ENCODE results near the gene SPAG9. TPM values are rescaled to one million over a fixed set of nuclear protein-coding genes. Genes with fewer than 3 reads are reported as not detected.

SPAG9 gene
- total RNA-seq, 6 donors from 2014 or later: 87.5 to 233 (median 152) TPM

DNA sequence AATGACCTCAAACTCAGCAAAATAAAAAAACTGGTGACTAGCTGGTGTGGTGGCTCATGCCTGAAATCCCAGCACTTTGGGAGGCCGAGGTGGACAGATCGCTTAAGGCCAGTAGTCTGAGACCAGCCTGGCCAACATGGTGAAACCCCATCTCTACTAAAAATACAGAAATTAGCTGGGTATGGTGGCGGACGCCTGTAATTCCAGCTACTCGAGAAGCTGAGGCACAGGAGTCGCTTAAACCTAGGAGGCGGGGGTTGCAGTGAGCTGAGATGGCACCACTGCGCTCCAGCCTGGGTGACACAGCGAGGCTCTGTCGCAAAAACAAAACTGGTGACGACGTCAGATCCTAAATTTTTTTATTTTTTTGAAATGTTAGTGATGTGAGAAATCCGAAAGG lies 172.0 kb downstream of the SPAG9 start:
- Histone ChIP-seq H3K27me3 (no peaks in the 10 kb centered on the region), H3K9me3 (no peaks in the 10 kb centered on the region), H3K4me1 (peaks cover 38 to 52% (median 48%) of the 10 kb centered on the region in 4 donors), H3K36me3 (no peaks in the 10 kb centered on the region), H3K27ac (peak overlapping the region in 3 of 4 donors; percentile 75 to 85 (median 79)), H3K4me3 (no peak overlapping the region)
- no peak for ATAC-seq (ENCODE audit: low FRiP score in 2 of 2)
- TF ChIP-seq POLR2A (IDR thresholded peaks at IDR 0.05) (no peak), EP300 (IDR thresholded peaks at IDR 0.05) (no peak), CTCF (IDR thresholded peaks at IDR 0.05) (no peak), POLR2AphosphoS5 (IDR thresholded peaks at IDR 0.05) (no peak)
- 91 to 96% methylated on average over 13 of the region's 13 CpGs for WGBS, 2 donors
- no peak for DNase-seq

DNA sequence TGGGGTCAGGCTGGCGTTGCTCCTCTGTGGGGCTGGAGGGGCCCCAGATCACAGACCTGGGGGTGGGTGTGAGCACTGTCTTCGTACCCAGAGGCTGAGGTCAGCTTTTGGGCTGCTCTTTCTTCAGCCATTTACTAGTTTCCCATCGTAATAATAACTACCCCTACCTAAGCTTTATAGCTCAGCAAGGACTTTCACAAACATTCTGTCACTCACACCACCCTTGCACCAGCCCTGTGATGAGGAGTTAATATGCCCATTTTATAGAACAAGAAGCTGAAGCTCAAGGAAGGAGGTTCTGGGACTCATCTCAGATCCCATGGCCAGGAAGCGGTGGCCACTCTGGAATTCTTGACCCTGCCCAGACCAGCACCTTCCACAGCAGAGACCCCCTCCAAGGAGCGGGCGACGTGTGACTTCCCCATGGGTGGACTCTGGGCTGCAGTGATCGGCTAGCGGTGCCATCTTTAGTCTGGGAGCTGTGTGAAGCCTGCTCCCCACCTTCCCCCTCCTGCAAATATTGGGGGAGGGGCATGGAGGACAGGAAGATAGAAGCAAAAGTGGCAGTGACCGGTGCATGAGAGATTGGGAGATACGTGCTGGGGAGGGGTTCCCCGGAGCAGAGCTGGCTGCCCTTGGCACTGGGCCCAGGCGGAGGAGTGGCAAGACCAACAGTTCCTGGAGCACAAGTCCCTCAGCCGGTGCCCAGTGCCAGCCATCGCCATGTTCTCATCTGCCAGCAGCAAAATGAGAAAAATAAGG lies 172.7 kb downstream of the SPAG9 start:
- DNase-seq: peak; percentile 79 to 90
- H3K27me3 ChIP-seq: no peaks in the 10 kb centered on the region
- peaks cover 38 to 57% (median 51%) of the 10 kb centered on the region in 4 donors for H3K4me1 ChIP-seq
- no peaks in the 10 kb centered on the region for H3K9me3 ChIP-seq
- H3K4me3 ChIP-seq: no peak overlapping the region
- no peaks in the 10 kb centered on the region for H3K36me3 ChIP-seq
- WGBS, 2 donors: 50 to 51% methylated on average over 10 to 15 of the region's 15 CpGs
- ATAC-seq (ENCODE audit: low FRiP score in 2 of 2): no peak
- H3K27ac ChIP-seq: peak overlapping the region in 3 of 4 donors; percentile 75 to 85 (median 79)
- no peak for TF ChIP-seq POLR2A (IDR thresholded peaks at IDR 0.05)
- TF ChIP-seq POLR2AphosphoS5 (IDR thresholded peaks at IDR 0.05): no peak
- TF ChIP-seq CTCF (IDR thresholded peaks at IDR 0.05): no peak
- TF ChIP-seq EP300 (IDR thresholded peaks at IDR 0.05): no peak

GRCh38 chr17:50946891-50947781 lies 173.5 kb downstream of the SPAG9 start:
- Histone ChIP-seq H3K27ac (peak overlapping the region in 3 of 4 donors; percentile 75 to 85 (median 79)), H3K4me1 (peaks cover 38 to 57% (median 51%) of the 10 kb centered on the region in 4 donors), H3K27me3 (no peaks in the 10 kb centered on the region), H3K36me3 (no peaks in the 10 kb centered on the region), H3K9me3 (no peaks in the 10 kb centered on the region), H3K4me3 (no peak overlapping the region)
- 94 to 96% methylated on average over 17 to 19 of the region's 19 CpGs for whole genome bisulfite sequencing, 2 donors
- DNase-seq (no peak), ATAC-seq (ENCODE audit: low FRiP score in 2 of 2) (no peak)
- TF ChIP-seq EP300 (IDR thresholded peaks at IDR 0.05) (no peak), POLR2AphosphoS5 (IDR thresholded peaks at IDR 0.05) (no peak), POLR2A (IDR thresholded peaks at IDR 0.05) (no peak), CTCF (IDR thresholded peaks at IDR 0.05) (no peak)

- H3K27me3 ChIP-seq: no peaks in the 10 kb centered on the region
- no peaks in the 10 kb centered on the region for H3K36me3 ChIP-seq
- H3K9me3 ChIP-seq: no peaks in the 10 kb centered on the region
- H3K4me3 ChIP-seq: no peak overlapping the region
- DNase-seq (no peak), ATAC-seq (ENCODE audit: low FRiP score in 2 of 2) (no peak)
- TF ChIP-seq CTCF (IDR thresholded peaks at IDR 0.05) (no peak), POLR2AphosphoS5 (IDR thresholded peaks at IDR 0.05) (no peak), POLR2A (IDR thresholded peaks at IDR 0.05) (no peak), EP300 (IDR thresholded peaks at IDR 0.05) (no peak)
- 90 to 100% methylated on average over 3 to 12 of the region's 12 CpGs for WGBS, 2 donors
- peaks cover 38 to 57% (median 49%) of the 10 kb centered on the region in 4 donors for H3K4me1 ChIP-seq
- H3K27ac ChIP-seq: peak overlapping the region in 1 of 4 donors; percentile 20
These were observed 174.3 kb downstream of the SPAG9 start for GRCh38 chr17:50946223-50946890.

All from upper lobe of left lung (tissue), 6 donors.